ENCODE results near the gene AFF3. TPM values are rescaled to one million over a fixed set of nuclear protein-coding genes. Genes with fewer than 3 reads are reported as not detected.

The AFF3 gene
- total RNA-seq, 1 experiment from 2014 or later = 0.22 TPM

DNA sequence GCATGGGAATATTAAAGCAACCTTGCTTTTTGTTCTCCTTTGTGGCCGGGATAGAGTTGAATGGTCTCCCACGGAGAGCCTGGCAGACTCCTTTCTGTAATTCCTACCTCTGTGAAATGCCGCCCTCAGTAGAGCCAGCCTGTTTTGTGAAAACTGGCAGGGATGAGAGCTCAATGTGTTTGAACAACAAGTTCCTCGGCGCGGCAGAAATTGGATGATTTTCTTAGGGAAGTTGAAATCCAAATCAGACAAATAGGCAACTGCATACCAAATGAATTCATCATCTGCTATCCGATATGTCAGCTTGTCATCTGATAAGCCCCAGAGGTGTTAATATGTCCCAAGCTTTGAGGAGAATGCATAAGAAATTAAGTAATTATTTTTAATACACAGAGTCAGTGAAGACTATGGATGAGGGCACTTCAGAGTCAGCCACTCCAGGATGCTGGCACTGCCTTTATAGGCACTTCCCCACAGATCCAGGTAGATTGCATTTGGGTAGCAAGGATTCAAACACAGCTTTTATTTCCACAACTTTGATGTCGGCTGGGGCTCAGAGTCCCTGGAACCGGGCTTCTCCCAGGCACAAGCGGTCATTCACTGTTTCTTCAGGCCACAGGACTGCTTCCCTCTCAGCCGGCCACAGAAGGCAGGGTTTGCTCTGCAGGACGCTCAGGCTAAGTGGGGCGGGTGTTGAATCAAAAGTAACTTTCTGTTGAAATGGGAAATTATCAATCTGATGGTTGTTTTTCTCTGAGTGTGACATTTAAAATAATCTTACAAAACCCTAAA is 569.8 kb downstream of the AFF3 start:
- H3K23ac ChIP-seq (ENCODE audit: insufficient read length, low read depth, low read length) = no peak overlapping the region
- Mint-ChIP-seq H3K36me3 (ENCODE audit: insufficient read depth in 1 of 3, low read depth in 3 of 3) (no peaks in the 10 kb centered on the region), H3K27me3 (ENCODE audit: low read depth) (no peaks in the 10 kb centered on the region; the same call in 1 of the 2 replicates), H3K4me1 (peaks cover 23 to 26% of the 10 kb centered on the region in 2 experiments), H3K9me3 (no peaks in the 10 kb centered on the region), H3K27ac (peak overlapping the region in 2 of 3 experiments; percentile 42 to 47; a peak in 1 of 7 replicates), H3K4me3 (peak overlapping the region in 1 of 2 experiments; percentile 32; a peak in 2 of 5 replicates)
- TF ChIP-seq, protein P1, sequence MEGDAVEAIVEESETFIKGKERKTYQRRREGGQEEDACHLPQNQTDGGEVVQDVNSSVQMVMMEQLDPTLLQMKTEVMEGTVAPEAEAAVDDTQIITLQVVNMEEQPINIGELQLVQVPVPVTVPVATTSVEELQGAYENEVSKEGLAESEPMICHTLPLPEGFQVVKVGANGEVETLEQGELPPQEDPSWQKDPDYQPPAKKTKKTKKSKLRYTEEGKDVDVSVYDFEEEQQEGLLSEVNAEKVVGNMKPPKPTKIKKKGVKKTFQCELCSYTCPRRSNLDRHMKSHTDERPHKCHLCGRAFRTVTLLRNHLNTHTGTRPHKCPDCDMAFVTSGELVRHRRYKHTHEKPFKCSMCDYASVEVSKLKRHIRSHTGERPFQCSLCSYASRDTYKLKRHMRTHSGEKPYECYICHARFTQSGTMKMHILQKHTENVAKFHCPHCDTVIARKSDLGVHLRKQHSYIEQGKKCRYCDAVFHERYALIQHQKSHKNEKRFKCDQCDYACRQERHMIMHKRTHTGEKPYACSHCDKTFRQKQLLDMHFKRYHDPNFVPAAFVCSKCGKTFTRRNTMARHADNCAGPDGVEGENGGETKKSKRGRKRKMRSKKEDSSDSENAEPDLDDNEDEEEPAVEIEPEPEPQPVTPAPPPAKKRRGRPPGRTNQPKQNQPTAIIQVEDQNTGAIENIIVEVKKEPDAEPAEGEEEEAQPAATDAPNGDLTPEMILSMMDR (conservative IDR thresholded peaks at IDR 0.05) = no peak
- H3K27ac ChIP-seq (ENCODE audit: insufficient read length, low read depth, low read length) = no peak overlapping the region
- no peak overlapping the region for H3K9ac ChIP-seq (ENCODE audit: extremely low read depth, insufficient read length, low read length)
- no peaks in the 10 kb centered on the region for H3K9me3 ChIP-seq (ENCODE audit: control insufficient read depth, low read depth, low read length)
- no peaks in the 10 kb centered on the region for H3K79me2 ChIP-seq (ENCODE audit: insufficient read depth, low read length)
- no peak overlapping the region for H2BK120ac ChIP-seq (ENCODE audit: low read depth, low read length, poor library complexity, severe bottlenecking)
- H3K79me1 ChIP-seq (ENCODE audit: insufficient read depth, low read depth, low read length, poor library complexity, severe bottlenecking) = no peaks in the 10 kb centered on the region
- no peak overlapping the region for H2AFZ ChIP-seq (ENCODE audit: low read length)
- no peaks in the 10 kb centered on the region for H3K27me3 ChIP-seq (ENCODE audit: insufficient read depth, low read length)
- H4K20me1 ChIP-seq (ENCODE audit: control insufficient read depth, insufficient read depth, insufficient read length) = no peaks in the 10 kb centered on the region
- no CpG with 5 or more reads among the region's 13 CpGs for WGBS (ENCODE audit: extremely low coverage, insufficient read length, low lambda C conversion rate)
- no peak overlapping the region for H2BK12ac ChIP-seq (ENCODE audit: insufficient read length, low read depth, low read length)
- no peak overlapping the region for H3K18ac ChIP-seq (ENCODE audit: insufficient read length, low read depth, low read length)
- H3K4ac ChIP-seq (ENCODE audit: low read depth, low read length) = no peak overlapping the region
- H2BK15ac ChIP-seq (ENCODE audit: low read depth, low read length) = no peak overlapping the region
- no peak overlapping the region for H2AK5ac ChIP-seq (ENCODE audit: insufficient read length, low read length)
- H2BK5ac ChIP-seq (ENCODE audit: insufficient read length, low read length) = no peak overlapping the region
- no peak overlapping the region for H4K91ac ChIP-seq (ENCODE audit: insufficient read length, low read depth, low read length)
- DNase-seq = no peak
- no peak overlapping the region for H3K56ac ChIP-seq (ENCODE audit: insufficient read length, low read depth, low read length)
- H2BK20ac ChIP-seq (ENCODE audit: low read depth, low read length, poor library complexity, severe bottlenecking) = no peak overlapping the region
- H3K23me2 ChIP-seq (ENCODE audit: insufficient read length, low read depth, low read length, poor library complexity, severe bottlenecking) = no peaks in the 10 kb centered on the region
- no peak overlapping the region for H3K14ac ChIP-seq (ENCODE audit: insufficient read depth, low read length)
- no peaks in the 10 kb centered on the region; the same call in 1 of the 2 replicates for H3K4me1 ChIP-seq (ENCODE audit: insufficient read depth, low read length)
- H3K4me2 ChIP-seq (ENCODE audit: insufficient read depth, insufficient read length, low read length) = no peak overlapping the region
- H4K5ac ChIP-seq (ENCODE audit: insufficient read length, low read depth, low read length) = no peak overlapping the region
- H3T11ph ChIP-seq (ENCODE audit: low read length) = no peak overlapping the region
- no peak overlapping the region for H4K8ac ChIP-seq (replicated peaks; ENCODE audit: insufficient read length, low read depth, low read length)
